HG03135 (cell line): Measurements from ENCODE around the gene MBD6.
"Not testable (repeated sequence)": the region's sequence is repeated elsewhere in the genome, so short reads cannot be mapped to it uniquely, and the experiment has no call there.

Experiments used
- ATAC-seq: cut with Tn5 transposase; IDR thresholded peaks from one replicate; pipeline ENCODE4 v1.9.1; 2021; ENCODE audit warnings: mild to moderate bottlenecking, moderate library complexity; ENCODE audit not compliant: unreplicated experiment

MBD6 gene

DNA sequence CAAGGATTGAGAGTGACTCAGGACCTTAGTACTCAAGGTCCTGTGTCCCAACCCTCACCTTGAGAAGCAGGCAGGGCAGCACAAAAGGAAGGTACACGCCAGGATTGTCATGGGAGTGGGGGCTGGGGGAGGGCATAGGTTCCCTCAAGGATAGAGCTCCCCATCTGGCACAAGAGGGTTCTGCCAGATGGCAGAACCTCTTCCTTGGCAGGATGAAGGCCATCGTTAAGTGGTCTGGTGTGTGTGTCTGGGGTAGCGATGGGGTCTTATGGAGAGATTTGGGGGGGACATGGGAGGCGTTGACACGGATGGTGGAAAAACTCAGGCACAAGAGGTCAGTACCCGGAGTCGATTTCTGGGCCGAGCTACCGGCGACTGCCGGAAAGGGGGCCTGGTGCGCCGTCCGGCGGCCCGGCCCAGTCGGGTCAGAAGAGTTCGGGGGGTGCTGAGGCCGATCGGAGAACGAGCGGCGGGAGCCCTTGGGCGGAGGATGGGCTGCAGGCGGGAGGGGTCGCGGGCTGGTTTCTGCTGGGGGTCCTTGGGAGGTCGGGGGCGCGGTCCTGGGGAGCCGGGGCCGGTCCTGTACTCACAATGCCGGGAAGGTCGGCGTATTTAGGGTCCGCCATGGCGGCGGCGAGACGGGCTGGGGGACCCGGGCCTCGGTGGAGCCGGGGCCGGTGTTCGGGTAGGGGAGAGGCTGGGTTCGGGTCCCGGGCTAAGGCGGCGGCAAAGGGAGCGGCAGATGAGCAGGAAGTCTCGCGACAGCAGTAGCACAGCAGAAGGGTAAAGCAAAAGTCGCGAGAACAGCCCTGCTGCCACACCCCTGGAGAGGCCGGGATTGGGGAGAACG is 24.0 kb downstream of the MBD6 start, which contains the start of gene DCTN2:
TSS of gene DCTN2 (minus strand) at position 755 of the 850 bp plus-strand sequence. CDS start at position 626, 129 bp downstream.
- peak; percentile 94 for ATAC-seq

GRCh38 chr12:57547288-57548012 is 24.8 kb downstream of the MBD6 start:
- no peak for ATAC-seq

GRCh38 chr12:57548013-57548315 is 25.3 kb downstream of the MBD6 start:
- no peak for ATAC-seq

GRCh38 chr12:57548488-57548887 is 25.9 kb downstream of the MBD6 start:
- no peak for ATAC-seq

DNA sequence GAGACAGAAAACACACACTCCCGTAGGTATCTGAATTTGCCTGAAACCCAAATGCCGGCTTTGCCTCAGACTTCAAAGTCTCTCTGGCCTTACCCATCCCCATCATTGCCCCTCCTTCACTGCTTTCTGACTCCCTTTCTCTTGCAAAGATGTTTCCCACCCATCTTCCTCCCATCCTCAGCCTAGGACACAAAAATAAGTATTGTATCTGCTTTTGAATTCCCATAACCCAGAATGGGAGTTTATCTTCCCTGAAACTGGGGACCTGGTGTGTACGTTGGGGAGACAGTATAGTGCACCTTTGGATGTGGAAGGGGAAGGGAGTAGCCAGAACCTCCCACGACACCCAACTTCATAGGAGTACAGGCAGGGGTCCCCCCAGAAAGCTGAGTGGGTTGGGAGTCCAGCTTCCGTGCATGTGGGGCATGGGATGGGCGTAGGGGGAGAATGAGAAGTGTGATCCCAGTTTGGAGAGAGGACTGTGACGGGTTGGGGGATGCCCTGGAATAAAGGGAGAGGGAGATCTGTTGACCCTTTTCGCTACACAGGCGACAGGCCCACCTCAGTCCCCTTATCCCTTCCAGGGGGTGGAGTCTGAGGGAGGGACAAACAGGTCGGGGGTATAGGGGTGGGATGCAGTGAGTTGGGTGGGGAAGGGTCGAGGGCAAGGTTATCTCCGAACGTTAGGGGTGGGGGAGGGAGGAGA is 26.7 kb downstream of the MBD6 start:
- ATAC-seq, result no peak

GRCh38 chr12:57549909-57550640 is 27.5 kb downstream of the MBD6 start, which contains the start of gene KIF5A:
Gene KIF5A (plus strand): TSS chr12:57550044. CDS start chr12:57550272, 228 bp downstream.
- no peak for ATAC-seq

DNA sequence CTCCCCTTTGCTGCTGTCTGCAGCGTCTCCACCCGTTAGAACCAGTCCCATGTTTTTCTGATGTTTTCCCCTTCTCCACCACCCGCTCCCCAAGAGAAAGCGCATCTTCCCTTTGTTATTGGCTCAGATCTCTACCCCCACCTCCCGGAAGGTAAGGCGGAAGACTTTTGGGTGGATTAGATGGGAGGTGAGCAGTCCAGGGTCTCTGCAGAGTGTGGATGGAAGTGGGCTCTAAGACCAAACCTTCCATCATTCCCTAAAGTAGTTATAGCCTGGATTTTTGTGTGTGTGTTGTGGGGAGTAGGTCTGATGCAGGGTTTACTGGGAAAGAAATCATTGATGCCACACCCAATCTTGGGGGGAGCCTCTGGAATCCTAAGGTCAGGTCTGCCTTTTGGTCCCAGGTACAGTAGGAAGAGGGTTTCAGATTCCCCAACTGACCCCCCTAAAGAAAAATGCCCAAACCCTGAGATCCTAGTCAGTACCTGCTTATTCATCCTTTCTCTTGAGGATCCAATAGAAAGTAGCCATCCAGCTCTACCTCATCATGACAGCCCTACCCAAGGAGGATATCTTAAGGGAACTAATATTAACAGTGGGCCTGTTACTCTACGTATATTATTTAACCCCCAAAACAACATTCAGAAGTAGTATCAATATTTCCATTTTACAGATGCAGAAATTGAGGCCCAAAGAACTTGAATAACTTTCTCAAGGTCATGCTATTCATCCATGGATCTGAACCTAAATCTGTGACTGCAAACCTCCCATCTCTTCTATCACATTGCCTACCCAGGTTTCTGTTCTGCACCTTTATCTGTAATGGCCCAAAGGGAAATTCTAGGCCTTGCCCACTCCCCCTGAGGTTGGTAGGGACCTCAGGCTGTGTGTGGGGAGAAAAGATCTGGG is 28.3 kb downstream of the MBD6 start:
- ATAC-seq, result no peak

DNA sequence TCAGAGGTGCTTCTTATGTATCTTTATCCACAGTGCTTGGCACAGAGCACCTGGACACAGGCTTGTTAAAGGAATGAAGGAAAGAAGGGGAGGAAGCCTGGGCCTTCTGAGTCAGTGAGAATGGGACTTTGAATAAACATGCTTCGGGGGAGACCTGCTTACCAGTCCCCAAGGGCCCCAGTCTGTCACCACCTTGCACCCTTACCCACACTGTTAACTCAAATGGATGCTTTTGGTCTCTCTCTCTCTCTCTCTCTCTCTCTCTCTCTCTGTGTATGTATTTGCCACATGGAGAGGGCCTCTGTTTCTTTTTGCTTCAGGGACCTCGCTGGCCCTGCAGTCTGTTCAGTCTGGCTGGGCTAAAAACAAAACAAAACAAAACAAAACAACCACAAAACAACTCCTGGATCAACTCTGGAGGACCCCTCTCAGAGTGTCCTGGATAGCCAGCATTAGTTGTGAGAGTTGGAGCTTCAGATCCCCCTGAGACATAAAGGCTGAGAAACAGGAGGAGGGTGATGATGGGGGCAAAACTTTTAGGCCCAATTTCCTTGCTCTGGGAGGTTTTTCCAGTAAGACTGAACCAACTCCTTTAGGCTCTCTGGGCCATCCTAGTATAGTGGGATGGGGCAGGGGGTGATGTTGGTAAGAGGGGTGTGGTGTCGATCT is 29.1 kb downstream of the MBD6 start:
- no peak for ATAC-seq

DNA sequence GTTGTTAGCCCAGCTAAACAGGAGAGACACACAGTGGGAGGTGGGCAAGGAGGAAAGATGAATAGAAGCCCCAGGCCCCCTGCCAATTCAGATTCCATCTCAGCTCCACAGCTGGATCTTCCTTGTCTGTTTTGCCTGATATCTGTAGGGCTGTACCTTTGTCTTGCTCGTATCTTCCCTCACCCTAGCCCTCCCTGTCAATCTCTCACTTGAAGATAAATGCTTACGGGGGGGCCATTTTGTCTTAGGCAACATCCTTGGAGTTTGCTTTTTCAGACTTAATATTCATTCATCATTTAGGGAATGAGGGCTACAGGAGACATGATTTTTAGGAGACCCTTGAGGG is 29.7 kb downstream of the MBD6 start:
- no peak for ATAC-seq

DNA sequence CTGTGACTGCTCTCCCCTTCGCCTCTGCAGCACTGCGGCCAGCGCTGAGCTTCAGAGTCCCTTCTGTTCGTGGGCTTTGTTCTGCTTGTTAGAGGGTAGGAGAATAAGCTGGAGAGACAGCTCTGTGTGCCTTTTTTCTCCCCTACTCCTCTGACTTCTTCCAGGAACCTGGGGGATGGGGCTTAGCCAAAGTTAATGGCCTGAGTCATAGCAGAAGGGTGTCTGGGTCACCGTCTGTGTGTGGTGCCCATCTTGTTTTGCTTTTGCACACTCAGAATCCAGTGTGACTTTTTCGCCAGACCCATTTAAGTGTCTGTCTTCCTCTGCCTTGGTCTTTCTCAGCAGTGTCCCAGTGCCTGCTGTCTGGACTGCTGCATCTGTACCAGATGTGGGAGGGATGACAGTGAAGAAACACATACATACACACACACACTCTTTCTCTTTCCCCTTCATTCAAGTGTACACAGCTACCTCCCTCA is 30.2 kb downstream of the MBD6 start:
- ATAC-seq, result no peak

- no peak for ATAC-seq
Observed at GRCh38 chr12:57553343-57554202, 30.9 kb downstream of the MBD6 start.

DNA sequence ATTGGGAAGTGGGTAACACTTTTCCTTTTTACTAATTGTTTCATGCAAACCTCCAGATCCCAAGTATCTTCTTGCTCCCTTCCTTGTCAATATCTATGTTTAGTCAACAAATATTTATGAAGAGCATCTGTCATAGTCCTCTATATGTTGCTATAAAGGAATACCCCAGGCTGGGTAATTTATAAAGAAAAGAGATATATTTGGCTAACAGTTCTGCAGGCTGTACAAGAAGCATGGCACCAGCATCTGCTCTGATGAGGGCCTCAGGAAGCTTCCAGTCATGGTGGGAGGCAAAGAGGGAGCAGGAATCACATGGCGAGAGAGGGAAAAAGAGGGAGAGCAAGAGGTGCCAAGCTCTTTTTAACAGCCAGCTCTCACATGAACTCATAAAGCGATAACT is 31.8 kb downstream of the MBD6 start:
- no peak for ATAC-seq

DNA sequence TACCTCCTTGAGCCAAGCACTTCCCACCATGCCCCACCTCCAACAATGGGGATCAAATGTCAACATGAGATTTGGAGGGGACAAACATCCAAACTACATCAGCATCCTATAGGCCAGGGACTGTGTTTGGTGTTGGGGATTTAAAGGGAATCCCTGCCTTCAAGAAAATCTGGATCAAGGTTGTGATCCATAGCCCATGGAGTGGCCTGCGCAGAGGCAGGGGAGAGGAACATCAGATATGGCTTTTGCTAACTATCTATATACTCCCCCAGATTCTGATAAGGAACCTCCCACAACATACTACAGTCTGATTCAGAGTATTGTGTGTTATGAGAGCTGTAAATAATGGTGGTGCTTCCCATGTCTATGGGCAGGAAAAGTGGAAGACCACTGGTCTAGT is 32.3 kb downstream of the MBD6 start:
- no peak for ATAC-seq

DNA sequence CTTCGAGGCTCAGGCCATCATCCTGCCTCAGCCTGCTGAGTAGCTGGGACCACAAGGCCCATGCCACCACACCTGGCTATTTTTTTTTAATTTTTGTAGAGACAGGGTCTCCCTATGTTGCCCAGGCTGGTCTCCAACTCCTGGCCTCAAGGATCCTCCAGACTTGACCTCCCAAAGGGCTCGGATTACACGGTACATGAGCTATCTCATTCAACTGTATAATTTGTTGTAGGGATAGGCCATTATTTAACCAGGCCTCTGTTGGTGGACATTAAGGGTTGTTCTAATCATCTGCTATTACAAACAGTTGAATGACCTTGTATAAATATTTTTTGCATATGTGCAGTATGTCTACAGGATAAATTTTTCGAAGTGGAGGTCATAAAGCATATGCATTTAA is 36.2 kb downstream of the MBD6 start:
- ATAC-seq, result no peak

DNA sequence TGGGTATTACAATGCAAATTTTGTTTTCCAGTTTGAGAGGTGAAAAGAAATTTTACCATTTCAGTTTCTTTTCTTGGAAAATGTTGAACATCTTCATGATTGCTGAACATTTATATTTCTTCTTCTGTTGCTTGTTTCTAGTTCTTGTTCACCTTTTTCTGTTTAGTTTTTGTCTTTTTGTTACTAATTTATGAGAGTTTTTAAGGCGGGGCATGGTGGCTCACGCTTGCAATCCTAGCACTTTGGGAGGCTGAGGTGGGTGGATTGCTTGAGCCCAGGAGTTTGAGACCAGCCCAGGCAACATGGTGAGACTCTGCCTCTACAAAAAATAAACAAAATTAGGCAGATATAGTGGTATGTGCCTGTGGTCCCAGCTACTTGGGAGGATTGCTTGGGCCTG is 37.9 kb downstream of the MBD6 start:
- ATAC-seq, result no peak

DNA sequence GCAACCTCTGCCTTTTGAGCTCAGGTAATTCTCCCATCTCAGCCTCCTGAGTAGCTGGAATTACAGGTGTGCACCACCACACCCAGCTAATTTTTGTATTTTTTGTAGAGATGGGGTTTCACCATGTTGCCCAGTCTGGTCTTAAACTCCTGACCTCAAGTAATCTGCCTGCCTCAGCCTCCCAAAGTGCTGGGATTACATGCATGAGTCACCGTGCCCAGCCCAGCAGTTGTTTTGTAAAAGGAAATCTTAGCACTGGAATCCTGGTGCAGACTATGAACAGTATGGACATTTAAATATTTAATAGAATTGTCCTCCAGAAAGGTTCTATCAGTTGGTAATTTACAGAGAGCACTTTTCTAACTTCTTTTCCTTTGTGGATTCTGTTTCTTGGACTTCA is 38.5 kb downstream of the MBD6 start:
- ATAC-seq, result not testable (repeated sequence)

- no peak for ATAC-seq
Observed at GRCh38 chr12:57563358-57563757, 40.7 kb downstream of the MBD6 start.

DNA sequence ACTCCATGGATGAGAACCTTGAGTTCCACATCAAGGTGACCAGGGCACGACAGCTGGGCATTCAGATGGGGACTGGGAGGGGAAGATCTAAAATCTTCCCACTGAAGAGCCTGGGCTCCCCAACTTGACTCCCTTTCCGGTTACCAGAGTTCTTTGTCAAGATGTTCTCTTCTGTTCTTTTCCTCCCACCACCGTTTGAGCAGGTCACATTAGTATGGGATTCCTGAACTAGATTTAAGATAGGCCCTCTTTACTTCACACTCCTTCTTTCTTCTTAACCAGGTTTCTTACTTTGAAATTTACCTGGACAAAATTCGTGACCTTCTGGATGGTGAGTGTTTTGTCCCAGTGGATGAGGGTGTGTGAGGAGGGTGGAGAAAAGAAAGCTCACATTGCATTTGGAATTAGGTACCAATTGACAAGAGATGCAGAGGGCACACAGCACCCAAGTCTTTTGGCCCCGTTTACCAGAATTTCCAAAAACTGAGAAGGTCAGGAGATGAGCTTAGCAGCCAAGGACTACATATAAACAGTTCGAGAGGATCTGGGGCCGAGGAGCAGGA is 41.6 kb downstream of the MBD6 start:
- ATAC-seq, result no peak
